ENCODE results near the gene TMPRSS5.
A peak's percentile ranks its signal among the peaks of the same experiment; 100 is the strongest.

Gene TMPRSS5

DNA sequence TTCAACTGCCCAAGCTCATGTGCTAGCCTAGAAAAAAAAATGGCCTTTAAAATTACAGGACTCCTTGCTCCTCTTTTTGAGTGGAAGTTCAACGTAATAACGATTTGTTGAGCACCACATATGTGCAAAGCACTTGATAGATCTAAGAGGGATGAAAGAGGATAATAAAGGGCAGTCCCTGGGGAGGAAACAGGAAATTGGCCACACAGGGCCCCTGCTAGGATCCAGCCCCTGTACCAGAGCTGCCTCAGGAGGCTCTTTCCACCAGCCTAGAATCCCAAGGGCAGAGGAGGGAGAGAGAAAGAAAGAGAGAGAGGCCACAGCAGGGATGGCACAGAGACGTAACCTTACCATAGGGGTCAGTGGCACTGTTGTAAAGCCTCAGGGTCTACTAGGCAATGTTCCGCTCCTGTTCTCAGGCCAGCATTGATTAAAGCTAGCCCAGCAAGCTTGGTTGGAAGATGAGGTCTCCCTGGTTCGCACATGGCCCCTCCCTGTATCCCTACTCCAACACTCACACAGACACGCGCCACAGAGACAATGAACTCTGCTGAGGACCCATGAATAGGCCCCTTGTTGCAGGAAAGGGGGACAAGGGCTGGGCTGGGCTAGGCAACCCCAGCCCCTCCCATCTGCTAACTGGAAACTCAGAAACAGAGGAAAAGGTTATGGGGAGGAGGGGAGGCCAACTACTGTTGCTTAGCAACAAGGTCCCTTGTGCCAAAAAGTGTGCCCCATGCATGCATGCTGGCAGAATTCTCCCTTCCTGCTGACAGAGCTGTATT is at the start of gene TMPRSS5:
Gene TMPRSS5, minus strand, starts transcription at position 438 of the 785 bp plus-strand sequence. Its CDS starts 84 bp downstream, at position 354.
- CTCF ChIA-PET = no interaction called here
- TF ChIP-seq, protein P1, sequence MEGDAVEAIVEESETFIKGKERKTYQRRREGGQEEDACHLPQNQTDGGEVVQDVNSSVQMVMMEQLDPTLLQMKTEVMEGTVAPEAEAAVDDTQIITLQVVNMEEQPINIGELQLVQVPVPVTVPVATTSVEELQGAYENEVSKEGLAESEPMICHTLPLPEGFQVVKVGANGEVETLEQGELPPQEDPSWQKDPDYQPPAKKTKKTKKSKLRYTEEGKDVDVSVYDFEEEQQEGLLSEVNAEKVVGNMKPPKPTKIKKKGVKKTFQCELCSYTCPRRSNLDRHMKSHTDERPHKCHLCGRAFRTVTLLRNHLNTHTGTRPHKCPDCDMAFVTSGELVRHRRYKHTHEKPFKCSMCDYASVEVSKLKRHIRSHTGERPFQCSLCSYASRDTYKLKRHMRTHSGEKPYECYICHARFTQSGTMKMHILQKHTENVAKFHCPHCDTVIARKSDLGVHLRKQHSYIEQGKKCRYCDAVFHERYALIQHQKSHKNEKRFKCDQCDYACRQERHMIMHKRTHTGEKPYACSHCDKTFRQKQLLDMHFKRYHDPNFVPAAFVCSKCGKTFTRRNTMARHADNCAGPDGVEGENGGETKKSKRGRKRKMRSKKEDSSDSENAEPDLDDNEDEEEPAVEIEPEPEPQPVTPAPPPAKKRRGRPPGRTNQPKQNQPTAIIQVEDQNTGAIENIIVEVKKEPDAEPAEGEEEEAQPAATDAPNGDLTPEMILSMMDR (IDR thresholded peaks at IDR 0.05; ENCODE audit: insufficient read depth, low read length, missing control alignments) = no peak
- no peak within 1 kb of the TSS for H3K4me3 ChIP-seq (ENCODE audit: low read depth, low read length)
- POLR2A ChIA-PET = no interaction called here
- no peak for DNase-seq (ENCODE audit: low read depth, low spot score)

DNA sequence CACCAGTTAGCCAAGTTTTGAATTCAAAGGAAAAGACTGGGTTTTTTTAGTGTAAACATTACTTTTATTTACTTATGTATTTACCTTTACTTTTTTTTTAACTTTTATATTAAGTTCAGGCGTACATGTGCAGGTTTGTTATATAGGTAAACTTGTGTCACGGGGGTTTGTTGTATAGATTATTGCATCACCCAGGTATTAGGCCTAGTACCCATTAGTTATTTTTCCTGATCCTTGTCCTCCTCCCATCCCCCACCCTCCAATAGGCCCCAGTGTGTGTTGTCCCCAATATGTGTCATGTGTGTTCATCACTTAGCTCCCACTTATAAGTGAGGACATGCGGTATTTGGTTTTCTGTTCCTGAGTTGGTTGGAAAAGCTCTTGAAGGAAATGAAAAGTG is 46.8 kb upstream of the TMPRSS5 start:
- ChIA-PET POLR2A (no interaction called here), CTCF (interaction anchor here (1.0 to 1.4 kb wide), 3 partner anchors 9 to 220 kb away, joined by 3 to 4 read pairs (median 4); partner anchors contain the start of gene ZW10)
- H3K4me3 ChIP-seq (ENCODE audit: low read depth, low read length) = no peak overlapping the region
- DNase-seq (ENCODE audit: low read depth, low spot score) = no peak
- TF ChIP-seq, protein P1 (IDR thresholded peaks at IDR 0.05; ENCODE audit: insufficient read depth, low read length, missing control alignments) = no peak

DNA sequence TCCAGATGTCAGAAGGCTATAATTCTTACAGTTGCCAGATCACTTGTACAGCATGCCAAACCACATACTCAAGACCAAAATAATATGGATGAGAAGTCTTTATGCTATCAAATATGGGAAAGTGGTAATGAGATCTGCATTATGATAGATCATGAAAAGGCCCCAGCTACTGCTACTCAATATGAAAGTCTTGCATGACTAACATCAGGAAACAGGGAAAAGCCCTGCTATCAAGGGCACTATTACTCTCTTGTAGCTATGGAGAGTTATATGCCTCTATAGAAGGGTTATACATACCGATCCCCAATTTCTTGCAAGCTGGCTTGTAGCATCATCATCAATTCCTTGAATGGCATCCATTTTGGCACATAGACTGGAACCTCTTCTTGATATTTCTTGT is 30.2 kb upstream of the TMPRSS5 start:
- POLR2A ChIA-PET = no interaction called here
- H3K4me3 ChIP-seq (ENCODE audit: low read depth, low read length) = no peak overlapping the region
- CTCF ChIA-PET = no interaction called here
- TF ChIP-seq, protein P1 (IDR thresholded peaks at IDR 0.05; ENCODE audit: insufficient read depth, low read length, missing control alignments) = no peak
- no peak for DNase-seq (ENCODE audit: low read depth, low spot score)

DNA sequence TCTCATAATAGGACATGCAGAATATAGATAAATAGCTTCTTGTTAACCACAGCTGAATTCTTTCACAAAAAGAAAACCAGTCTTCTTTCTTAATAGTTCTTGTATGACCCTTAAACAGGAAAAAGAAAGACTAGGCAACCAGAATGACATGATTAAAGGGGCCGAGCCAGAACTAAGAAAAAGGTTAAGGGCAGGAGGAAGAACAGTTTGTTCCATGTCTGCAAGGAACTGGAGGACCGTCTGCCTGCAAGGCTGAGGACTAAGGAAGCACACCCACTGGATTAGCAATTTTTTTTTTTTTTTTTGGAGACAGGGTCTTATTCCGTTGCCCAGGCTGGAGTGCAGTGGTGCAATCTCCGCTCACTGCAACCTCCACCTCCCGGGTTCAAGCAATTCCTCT is 26.0 kb upstream of the TMPRSS5 start:
- TF ChIP-seq, protein P1 (IDR thresholded peaks at IDR 0.05; ENCODE audit: insufficient read depth, low read length, missing control alignments) = no peak
- DNase-seq (ENCODE audit: low read depth, low spot score) = no peak
- ChIA-PET POLR2A (no interaction called here), CTCF (interaction anchor here (0.7 to 7.4 kb wide), 10 partner anchors 9 to 434 kb away, joined by 3 to 104 read pairs (median 8); no protein-coding TSS in a partner anchor)
- no peak overlapping the region for H3K4me3 ChIP-seq (ENCODE audit: low read depth, low read length)

DNA sequence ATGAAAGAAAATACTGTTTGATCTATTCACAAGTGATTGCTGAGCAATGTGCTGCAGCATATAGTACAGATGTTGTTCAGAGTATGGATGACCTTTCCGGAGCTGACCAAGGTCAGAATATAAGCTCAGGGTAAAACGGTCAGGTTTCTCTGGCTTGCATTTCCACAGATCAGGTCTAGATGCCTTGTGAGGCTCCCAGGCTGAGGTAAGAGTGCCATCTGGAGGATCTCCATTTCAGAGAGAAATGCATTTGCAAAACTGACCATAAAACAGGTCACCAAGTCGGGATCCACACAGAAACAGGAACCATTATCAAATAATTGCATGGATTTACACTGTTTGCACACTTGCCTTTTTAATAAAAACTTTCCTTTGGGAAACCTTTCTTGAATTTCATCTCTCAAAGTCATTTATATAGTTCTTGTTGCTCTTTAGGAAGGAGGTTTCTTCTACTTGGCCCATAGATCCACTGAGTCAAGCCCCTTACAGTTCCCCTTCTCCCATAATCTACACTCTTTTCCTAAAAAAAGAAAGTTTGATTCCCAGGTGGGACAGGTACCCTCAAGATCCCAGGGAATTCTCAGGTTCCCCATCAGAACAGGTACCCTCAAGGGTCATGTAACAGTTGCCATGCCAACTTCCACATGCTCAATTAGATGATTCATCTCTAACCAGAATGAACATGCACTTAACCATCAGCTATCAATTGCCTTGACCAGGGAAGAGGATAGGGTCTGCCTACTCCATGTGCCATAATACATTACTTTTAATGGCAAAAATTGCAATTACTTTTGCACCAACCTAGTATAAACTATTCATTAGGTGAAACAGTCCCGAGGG is 25.0 kb upstream of the TMPRSS5 start:
- H3K4me3 ChIP-seq (ENCODE audit: low read depth, low read length) = no peak overlapping the region
- CTCF ChIA-PET = interaction anchor here (0.6 to 7.4 kb wide), 26 partner anchors 9 to 433 kb away, joined by 3 to 104 read pairs (median 4); no protein-coding TSS in a partner anchor
- POLR2A ChIA-PET = no interaction called here
- DNase-seq (ENCODE audit: low read depth, low spot score) = peak; percentile 24
- TF ChIP-seq, protein P1 (IDR thresholded peaks at IDR 0.05; ENCODE audit: insufficient read depth, low read length, missing control alignments) = peak; percentile 76

DNA sequence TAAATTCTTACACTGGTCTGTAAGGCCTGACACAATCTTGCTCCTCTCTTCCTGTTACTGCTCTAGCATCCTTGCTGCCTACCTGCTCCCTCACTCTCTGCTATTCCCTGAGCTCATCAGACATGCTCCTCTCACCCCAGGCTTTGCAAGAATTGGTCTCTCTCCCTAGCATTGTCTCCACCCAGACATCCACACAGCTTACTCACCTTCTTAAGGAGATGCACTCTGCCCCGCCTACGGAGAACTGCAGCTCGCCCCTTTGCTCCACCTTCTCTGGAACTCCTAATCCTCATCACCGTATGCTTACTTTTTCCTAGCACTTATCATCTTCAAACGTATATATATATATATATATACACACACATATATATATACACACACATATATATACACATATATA is 23.3 kb upstream of the TMPRSS5 start:
- POLR2A ChIA-PET = no interaction called here
- CTCF ChIA-PET = interaction anchor here (1.0 to 7.4 kb wide), 8 partner anchors 10 to 425 kb away, joined by 3 to 104 read pairs (median 8); no protein-coding TSS in a partner anchor
- H3K4me3 ChIP-seq (ENCODE audit: low read depth, low read length) = no peak overlapping the region
- DNase-seq (ENCODE audit: low read depth, low spot score) = no peak
- TF ChIP-seq, protein P1 (IDR thresholded peaks at IDR 0.05; ENCODE audit: insufficient read depth, low read length, missing control alignments) = no peak

All from AG04449 (cell line).